Coronary artery (tissue), 2 donors: Measurements from ENCODE around the gene TMEM252.

Experiments used
- DNase-seq: peaks from one replicate; pipeline ENCODE4 v3.0.0-alpha.2; 2017; ENCODE audit warnings: low spot score
- H3K27ac ChIP-seq, 2 donors: fragments of 200-600 bp; sonication (generic); one replicate each; pipeline ENCODE4 v1.5.1; 2016 to 2019
- H3K4me3 ChIP-seq: fragments of 200-600 bp; sonication (generic); 2 replicates; pipeline ENCODE4 v1.5.1; 2016; ENCODE audit warnings: mild to moderate bottlenecking, moderate library complexity
- TF ChIP-seq, protein P1 (sequence below): fragments of 200-600 bp; sonication (generic); IDR thresholded peaks from one replicate; pipeline ENCODE4 v1.5.1; 2019; ENCODE audit warnings: antibody characterized with exemption

The TMEM252 gene

DNA sequence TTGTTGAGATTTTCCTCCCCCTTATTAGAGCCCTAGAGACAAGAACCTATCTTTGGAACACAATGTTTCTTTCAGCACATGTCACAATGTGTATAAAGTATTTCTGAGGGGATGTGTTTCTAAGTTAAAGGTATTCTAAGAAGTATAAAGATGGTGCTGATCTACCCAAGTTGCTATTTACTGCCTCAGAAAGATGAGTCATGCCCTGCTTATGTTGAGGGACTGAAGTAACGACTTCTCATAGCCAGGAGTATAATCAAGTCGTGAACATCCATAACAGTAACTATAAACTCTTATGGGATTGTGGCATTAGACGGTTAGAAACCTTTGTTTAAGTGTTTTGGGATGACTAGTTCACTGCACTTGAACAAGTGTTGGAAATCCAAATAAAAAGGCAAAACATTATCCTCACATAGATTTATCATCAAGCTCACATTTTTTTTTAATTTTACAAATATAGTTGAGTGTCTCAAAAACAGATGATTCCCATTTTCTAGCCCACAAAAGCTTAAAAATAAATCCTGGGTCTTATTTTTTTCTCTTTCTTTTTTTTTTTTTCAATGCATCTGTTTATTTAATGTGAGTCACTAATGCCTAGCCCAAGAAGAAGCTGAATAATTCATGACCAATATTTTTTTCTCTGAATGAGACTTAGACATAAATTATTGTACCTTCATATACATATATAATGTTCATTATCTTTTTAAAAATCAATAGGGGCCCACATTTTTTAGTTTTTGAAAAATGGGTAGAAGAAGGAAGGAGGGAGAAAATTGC lies 12.2 kb upstream of the TMEM252 start:
- H3K27ac ChIP-seq, result peak overlapping the region in 1 of 2 donors; percentile 45
- no peak for DNase-seq

DNA sequence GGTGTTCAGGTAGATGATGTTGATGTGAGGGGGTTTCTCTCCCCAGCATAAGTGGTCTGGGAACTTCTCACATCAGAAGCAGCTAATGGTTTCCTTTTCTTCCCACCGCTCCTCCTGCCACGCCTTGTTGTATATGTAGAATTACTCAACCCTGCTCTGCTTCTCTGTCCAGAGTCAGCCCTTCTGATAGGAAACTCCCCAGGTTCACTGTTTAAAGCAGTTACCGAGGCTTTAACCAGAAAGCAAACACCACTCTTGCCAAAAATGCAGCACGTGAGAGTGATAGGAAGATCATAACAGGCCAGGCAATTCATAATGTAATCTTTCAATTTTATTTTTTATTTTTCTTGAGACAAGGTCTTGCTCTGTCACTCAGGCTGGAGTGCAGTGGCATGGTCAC lies 10.5 kb upstream of the TMEM252 start:
- no peak for DNase-seq
- no peak overlapping the region for H3K27ac ChIP-seq
- H3K4me3 ChIP-seq, result no peak overlapping the region
- TF ChIP-seq, protein P1, sequence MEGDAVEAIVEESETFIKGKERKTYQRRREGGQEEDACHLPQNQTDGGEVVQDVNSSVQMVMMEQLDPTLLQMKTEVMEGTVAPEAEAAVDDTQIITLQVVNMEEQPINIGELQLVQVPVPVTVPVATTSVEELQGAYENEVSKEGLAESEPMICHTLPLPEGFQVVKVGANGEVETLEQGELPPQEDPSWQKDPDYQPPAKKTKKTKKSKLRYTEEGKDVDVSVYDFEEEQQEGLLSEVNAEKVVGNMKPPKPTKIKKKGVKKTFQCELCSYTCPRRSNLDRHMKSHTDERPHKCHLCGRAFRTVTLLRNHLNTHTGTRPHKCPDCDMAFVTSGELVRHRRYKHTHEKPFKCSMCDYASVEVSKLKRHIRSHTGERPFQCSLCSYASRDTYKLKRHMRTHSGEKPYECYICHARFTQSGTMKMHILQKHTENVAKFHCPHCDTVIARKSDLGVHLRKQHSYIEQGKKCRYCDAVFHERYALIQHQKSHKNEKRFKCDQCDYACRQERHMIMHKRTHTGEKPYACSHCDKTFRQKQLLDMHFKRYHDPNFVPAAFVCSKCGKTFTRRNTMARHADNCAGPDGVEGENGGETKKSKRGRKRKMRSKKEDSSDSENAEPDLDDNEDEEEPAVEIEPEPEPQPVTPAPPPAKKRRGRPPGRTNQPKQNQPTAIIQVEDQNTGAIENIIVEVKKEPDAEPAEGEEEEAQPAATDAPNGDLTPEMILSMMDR, result no peak

More for the DNA sequence above, 12.2 kb upstream of the TMEM252 start:
- no peak overlapping the region for H3K4me3 ChIP-seq
- TF ChIP-seq, protein P1, result no peak

DNA sequence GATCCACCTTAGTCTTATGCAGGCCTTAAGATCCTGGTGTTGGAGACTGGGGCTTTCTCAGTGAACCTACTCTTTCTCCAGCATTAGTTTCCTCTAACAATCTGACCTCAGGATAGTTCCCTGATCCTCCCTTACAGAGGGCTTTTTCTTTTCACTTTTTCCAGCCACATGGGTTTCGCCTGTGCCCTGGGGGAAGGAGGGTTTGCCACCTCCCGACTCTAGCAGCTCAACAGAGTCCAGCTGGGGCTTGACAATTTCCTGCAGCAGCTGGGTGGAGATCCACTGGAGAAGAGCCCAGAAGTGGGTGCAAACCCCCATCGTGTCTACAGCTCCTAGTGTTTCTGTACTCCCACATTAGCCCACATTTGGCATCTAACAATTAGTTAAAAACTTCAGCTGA lies 7.6 kb upstream of the TMEM252 start:
- no peak for DNase-seq
- Histone ChIP-seq H3K27ac (peak overlapping the region in 1 of 2 donors; percentile 44), H3K4me3 (no peak overlapping the region)
- TF ChIP-seq, protein P1, result no peak

DNA sequence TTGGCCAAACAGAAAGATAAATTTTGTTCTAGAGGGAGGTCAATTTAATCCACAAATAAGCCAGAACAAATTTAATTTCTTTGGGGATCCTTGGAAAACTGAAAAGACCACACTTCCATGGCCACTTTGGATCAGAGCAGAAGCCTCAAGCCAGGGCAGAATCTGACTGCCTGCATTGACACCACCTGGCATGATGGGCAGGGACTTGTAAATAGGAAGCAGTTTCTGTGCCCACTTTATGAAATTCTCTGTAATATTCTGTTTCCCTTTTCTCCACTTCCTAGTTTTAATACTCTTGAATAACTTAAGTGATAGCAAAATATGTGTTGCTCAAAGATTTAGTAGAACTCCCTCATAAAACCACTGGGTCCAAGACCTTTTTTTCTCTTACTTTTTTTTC lies 6.7 kb upstream of the TMEM252 start:
- no peak for DNase-seq
- Histone ChIP-seq H3K27ac (peak overlapping the region; percentile 35 to 67), H3K4me3 (no peak overlapping the region)
- TF ChIP-seq, protein P1, result no peak

DNA sequence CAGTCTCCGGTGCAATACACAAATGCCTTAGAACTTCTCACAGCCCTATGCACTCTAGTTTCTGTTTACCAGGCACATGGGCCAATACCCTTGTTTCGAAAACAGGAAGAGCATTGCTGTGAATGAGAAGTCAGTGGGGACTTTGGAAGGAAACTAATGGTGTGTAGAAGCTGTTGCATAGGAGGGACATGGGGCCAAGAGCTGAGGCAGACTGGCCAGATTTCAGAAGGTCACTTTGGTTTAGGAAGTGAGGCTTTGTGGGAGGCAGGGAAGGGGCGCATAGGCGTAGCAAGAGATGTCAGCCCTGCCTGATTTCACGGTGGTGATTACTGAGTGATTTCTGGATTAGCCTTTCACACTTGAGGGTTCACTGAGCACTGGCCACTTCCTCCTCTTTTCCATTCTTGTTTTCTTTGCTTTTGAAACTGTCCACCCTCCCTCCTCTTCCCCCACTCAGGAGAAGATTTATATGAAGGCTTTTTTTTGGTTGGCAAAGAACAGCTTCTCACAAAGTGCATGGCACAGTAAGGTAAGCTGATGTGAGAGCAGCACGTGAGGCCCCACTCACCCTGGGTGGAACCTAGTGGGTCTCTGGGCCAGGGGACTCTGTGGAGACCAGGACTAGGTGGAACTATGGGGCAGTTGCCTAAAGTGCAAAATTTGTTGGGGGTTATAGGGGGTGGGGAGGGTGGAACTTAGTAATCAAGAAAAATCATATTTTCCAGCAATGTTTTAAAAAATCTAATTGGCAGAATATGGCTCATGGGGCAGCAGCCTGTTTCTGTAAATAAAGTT lies 6.1 kb upstream of the TMEM252 start:
- no peak for DNase-seq
- Histone ChIP-seq H3K27ac (peak overlapping the region; percentile 35 to 67), H3K4me3 (no peak overlapping the region)
- TF ChIP-seq, protein P1, result no peak

DNA sequence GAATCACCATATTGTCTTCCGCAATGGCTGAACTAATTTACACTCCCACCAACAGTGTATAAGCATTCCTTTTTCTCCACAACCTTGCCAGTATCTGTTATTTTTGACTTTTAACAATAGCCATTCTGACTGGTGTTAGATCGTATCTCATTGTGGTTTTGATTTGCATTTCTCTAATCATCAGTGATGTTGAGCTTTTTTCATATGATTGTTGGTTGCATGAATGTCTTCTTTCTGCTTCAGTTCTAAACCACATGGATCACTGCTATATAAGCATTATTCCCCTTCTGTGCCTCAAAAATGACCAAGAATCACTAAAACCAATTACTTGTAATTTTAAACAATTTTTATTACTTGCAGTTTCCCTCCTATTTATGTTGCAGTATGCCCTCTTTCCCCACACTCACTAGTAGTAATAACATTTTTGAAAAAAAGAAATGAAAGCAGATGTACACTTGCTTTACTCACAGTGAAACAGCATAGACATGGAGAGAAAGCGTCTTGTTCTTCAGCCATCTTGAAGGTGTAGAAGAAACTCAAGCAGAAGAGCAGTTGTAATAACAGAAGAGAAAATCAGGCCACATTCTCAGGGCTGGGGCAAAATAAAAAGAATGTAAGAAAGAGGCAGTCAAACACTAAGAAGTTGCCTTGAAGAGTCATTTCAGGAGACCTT lies 4.5 kb upstream of the TMEM252 start:
- DNase-seq, result no peak
- TF ChIP-seq, protein P1, result no peak
- no peak overlapping the region for H3K27ac ChIP-seq
- H3K4me3 ChIP-seq, result no peak overlapping the region
